SU-DHL-6 (cell line): ENCODE results near the gene KLK5.

Source experiments
- H2AFZ ChIP-seq: fragments of 200-600 bp; sonication (generic); 2 replicates; pipeline ENCODE4 v1.6.1; 2014; ENCODE audit warnings: low read depth, mild to moderate bottlenecking, moderate library complexity, mixed read lengths, antibody characterized with exemption, low read length; ENCODE audit not compliant: severe bottlenecking
- H3F3A ChIP-seq: fragments of 200-600 bp; shearing (Covaris generic); 2 replicates; pipeline ENCODE4 v1.6.0; 2016; ENCODE audit warnings: antibody characterized with exemption, mild to moderate bottlenecking; ENCODE audit not compliant: insufficient read depth
- H3K27ac ChIP-seq: fragments of 200-600 bp; sonication (generic); 2 replicates; pipeline ENCODE4 v1.5.1; 2016; ENCODE audit warnings: low read depth, mild to moderate bottlenecking, low read length, moderate library complexity, mixed read lengths
- H3K27me3 ChIP-seq: fragments of 200-600 bp; sonication (generic), shearing (Covaris generic); 2 replicates; pipeline ENCODE4 v1.6.0; 2014; ENCODE audit warnings: mild to moderate bottlenecking, low read length
- H3K36me3 ChIP-seq: fragments of 200-600 bp; sonication (generic); 2 replicates; pipeline ENCODE4 v1.6.1; 2014; ENCODE audit warnings: mild to moderate bottlenecking, low read length, mixed read lengths
- H3K4me2 ChIP-seq: fragments of 300-600, 200-600 bp; shearing (Covaris generic), sonication (generic); 2 replicates; pipeline ENCODE4 v1.6.0; 2014; ENCODE audit warnings: low read length, low read depth, mild to moderate bottlenecking; ENCODE audit not compliant: poor library complexity, severe bottlenecking
- H3K4me3 ChIP-seq: fragments of 200-600 bp; sonication (generic); 2 replicates; pipeline ENCODE4 v1.5.1; 2014; ENCODE audit warnings: antibody characterized with exemption, low read length, mild to moderate bottlenecking, mixed read lengths; ENCODE audit not compliant: insufficient read depth, poor library complexity, severe bottlenecking
- H3K79me2 ChIP-seq: fragments of 200-600 bp; sonication (generic); 2 replicates; pipeline ENCODE4 v1.6.1; 2014; ENCODE audit warnings: mild to moderate bottlenecking, low read length, moderate library complexity; ENCODE audit not compliant: insufficient read depth
- H3K9ac ChIP-seq: fragments of 200-600 bp; sonication (generic); 2 replicates; pipeline ENCODE4 v1.7.0; 2014; ENCODE audit warnings: mild to moderate bottlenecking, low read length
- H3K9me2 ChIP-seq: fragments of 200-600 bp; sonication (generic); replicated peaks from 2 replicates; pipeline ENCODE4 v1.6.1; 2014; ENCODE audit warnings: low read length; ENCODE audit not compliant: insufficient read depth
- H3K9me3 ChIP-seq: fragments of 200-600 bp; sonication (generic); 2 replicates; pipeline ENCODE4 v1.6.1; 2014; ENCODE audit warnings: low read length, mixed read lengths; ENCODE audit not compliant: insufficient read depth
- H4K20me1 ChIP-seq: fragments of 200-600 bp; sonication (generic); 2 replicates; pipeline ENCODE4 v1.6.1; 2014; ENCODE audit warnings: low read depth, mild to moderate bottlenecking, antibody characterized with exemption, low read length, moderate library complexity, mixed read lengths
- EZH2phosphoT487 ChIP-seq: fragments of 200-600 bp; sonication (generic), shearing (Covaris generic); conservative IDR thresholded peaks from 2 replicates; pipeline ENCODE4 v1.6.1; 2018; ENCODE audit warnings: mild to moderate bottlenecking, antibody characterized with exemption, low read length, moderate library complexity, mixed read lengths
- TF ChIP-seq, protein P1 (sequence below): fragments of 200-600 bp; sonication (generic); IDR thresholded peaks from one replicate; pipeline ENCODE4 v1.5.1; 2017; ENCODE audit warnings: antibody characterized with exemption, mild to moderate bottlenecking, low read length, moderate library complexity; ENCODE audit not compliant: insufficient read depth, poor library complexity, severe bottlenecking

The KLK5 gene

DNA sequence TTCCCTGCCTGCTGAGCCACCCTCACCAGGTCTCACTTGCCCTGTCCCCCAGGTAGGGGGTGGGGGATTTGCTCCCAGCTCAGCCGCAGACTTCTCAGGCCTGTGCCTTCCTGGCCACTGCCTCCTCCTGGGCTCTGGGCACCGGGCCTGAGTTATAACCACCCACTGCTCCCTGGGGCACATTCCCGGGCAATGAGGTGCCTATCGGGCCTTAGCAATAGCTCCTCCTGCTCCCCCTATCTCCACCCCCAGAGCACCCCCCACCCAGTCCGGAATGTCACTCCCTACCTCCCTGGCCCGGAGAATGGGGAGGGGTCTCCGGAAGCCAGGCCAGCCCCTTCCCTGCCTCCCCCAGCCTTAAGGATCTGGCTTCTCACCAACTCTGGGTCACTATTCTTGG lies at the start of gene KLK5:
KLK5 (minus strand) TSS at position 129 of the 400 bp plus-strand sequence. CDS start 381 bp downstream, outside the sequence.
- Histone ChIP-seq H3K9me3 (no peaks in the 10 kb centered on the region), H3K9ac (no peak within 1 kb of the TSS), H2AFZ (no peak within 1 kb of the TSS), H3K9me2 (no peaks in the 10 kb centered on the region), H3K27me3 (no peaks in the 10 kb centered on the region), H3K4me3 (no peak within 1 kb of the TSS), H3F3A (no peaks in the 10 kb centered on the region), H4K20me1 (no peaks in the 10 kb centered on the region), H3K36me3 (no peaks in the 10 kb centered on the region), H3K79me2 (no peaks in the 10 kb centered on the region), H3K4me2 (no peak within 1 kb of the TSS), H3K27ac (no peak within 1 kb of the TSS)
- TF ChIP-seq, protein P1, sequence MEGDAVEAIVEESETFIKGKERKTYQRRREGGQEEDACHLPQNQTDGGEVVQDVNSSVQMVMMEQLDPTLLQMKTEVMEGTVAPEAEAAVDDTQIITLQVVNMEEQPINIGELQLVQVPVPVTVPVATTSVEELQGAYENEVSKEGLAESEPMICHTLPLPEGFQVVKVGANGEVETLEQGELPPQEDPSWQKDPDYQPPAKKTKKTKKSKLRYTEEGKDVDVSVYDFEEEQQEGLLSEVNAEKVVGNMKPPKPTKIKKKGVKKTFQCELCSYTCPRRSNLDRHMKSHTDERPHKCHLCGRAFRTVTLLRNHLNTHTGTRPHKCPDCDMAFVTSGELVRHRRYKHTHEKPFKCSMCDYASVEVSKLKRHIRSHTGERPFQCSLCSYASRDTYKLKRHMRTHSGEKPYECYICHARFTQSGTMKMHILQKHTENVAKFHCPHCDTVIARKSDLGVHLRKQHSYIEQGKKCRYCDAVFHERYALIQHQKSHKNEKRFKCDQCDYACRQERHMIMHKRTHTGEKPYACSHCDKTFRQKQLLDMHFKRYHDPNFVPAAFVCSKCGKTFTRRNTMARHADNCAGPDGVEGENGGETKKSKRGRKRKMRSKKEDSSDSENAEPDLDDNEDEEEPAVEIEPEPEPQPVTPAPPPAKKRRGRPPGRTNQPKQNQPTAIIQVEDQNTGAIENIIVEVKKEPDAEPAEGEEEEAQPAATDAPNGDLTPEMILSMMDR = no peak
- TF ChIP-seq EZH2phosphoT487 = no peak

DNA sequence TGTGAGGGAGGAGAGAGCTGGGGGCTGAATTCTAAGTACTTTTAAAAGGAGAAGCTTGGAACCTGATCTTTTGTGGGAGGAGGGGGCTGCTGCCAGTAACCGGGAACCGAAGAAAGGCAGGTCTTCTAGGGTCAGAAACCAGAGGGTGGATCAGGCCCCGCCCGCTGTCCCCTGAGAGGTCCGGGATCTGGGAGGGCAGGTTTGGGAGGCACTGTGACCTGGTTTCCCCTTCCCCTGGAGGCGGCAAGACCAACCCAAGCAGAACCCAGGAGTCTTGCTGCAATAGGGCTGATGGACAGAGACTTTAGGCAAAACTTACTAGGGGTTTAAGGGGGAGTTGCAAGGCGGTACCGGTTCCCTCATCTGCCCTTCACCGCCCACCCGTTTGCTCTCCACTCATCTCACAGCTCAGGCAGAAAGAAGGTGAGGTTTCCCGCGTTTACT lies 49.3 kb upstream of the KLK5 start:
- H3K9me2 ChIP-seq = no peaks in the 10 kb centered on the region
- no peak overlapping the region for H2AFZ ChIP-seq
- H3K36me3 ChIP-seq = no peaks in the 10 kb centered on the region
- no peak overlapping the region for H3K4me3 ChIP-seq
- H3K27ac ChIP-seq = no peak overlapping the region
- H3K9me3 ChIP-seq = no peaks in the 10 kb centered on the region
- H3K27me3 ChIP-seq = no peaks in the 10 kb centered on the region
- TF ChIP-seq EZH2phosphoT487 = no peak
- TF ChIP-seq, protein P1 = no peak
- H4K20me1 ChIP-seq = no peaks in the 10 kb centered on the region
- no peak overlapping the region for H3K9ac ChIP-seq
- H3K4me2 ChIP-seq = no peak overlapping the region
- no peaks in the 10 kb centered on the region for H3F3A ChIP-seq
- H3K79me2 ChIP-seq = no peaks in the 10 kb centered on the region

DNA sequence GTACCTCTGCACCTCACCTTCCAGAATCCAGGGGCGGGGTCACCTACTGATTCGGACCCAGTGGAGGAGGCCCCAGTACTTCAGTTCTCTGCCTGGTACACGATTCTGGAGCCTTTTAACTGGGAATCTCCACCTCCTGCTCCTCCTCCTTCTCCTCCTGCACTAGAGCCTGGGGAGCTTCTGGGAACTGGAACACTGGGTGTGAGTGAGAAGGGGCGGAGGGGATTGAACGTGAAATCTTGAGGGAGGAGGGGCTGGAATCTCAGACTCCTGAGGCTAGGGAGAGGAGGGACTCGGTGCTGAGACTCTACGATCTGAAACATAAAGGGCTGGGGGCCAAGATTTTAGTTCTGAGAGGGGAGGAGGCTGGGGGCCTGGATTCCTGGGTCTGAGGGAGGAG lies 48.7 kb upstream of the KLK5 start, which contains the start of gene KLK8:
KLK8 (minus strand) TSS at position 90 of the 400 bp plus-strand sequence. CDS start 437 bp downstream, outside the sequence.
- Histone ChIP-seq H3K9ac (no peak within 1 kb of the TSS), H3K4me2 (no peak within 1 kb of the TSS), H3K9me2 (no peaks in the 10 kb centered on the region), H3K27me3 (no peaks in the 10 kb centered on the region; the same call in 1 of the 2 replicates), H3K79me2 (no peaks in the 10 kb centered on the region), H3K9me3 (no peaks in the 10 kb centered on the region), H4K20me1 (no peaks in the 10 kb centered on the region), H3K27ac (no peak within 1 kb of the TSS), H3F3A (no peaks in the 10 kb centered on the region), H2AFZ (no peak within 1 kb of the TSS), H3K36me3 (no peaks in the 10 kb centered on the region), H3K4me3 (no peak within 1 kb of the TSS)
- TF ChIP-seq EZH2phosphoT487 = no peak
- TF ChIP-seq, protein P1 = no peak
